LNCaP clone FGC (cell line): ENCODE measurements around the gene TMEM61.
"Not testable (repeated sequence)": the region's sequence is repeated elsewhere in the genome, so short reads cannot be mapped to it uniquely, and the experiment has no call there.

ENCODE experiments used
- DNase-seq: peaks from one replicate; pipeline ENCODE4 v3.0.0-alpha.2; 2011; ENCODE audit warnings: low read depth
- H3K4me3 ChIP-seq: 2 replicates; pipeline ENCODE4 v1.5.1; 2011; ENCODE audit warnings: mild to moderate bottlenecking, low read depth, low read length, control low read depth
- TF ChIP-seq, protein P1 (sequence below): IDR thresholded peaks from 2 replicates; pipeline ENCODE4 v1.5.1; 2012; ENCODE audit warnings: mild to moderate bottlenecking; ENCODE audit not compliant: control insufficient read depth, insufficient read depth; ENCODE audit errors: extremely low read depth

TMEM61 gene

DNA sequence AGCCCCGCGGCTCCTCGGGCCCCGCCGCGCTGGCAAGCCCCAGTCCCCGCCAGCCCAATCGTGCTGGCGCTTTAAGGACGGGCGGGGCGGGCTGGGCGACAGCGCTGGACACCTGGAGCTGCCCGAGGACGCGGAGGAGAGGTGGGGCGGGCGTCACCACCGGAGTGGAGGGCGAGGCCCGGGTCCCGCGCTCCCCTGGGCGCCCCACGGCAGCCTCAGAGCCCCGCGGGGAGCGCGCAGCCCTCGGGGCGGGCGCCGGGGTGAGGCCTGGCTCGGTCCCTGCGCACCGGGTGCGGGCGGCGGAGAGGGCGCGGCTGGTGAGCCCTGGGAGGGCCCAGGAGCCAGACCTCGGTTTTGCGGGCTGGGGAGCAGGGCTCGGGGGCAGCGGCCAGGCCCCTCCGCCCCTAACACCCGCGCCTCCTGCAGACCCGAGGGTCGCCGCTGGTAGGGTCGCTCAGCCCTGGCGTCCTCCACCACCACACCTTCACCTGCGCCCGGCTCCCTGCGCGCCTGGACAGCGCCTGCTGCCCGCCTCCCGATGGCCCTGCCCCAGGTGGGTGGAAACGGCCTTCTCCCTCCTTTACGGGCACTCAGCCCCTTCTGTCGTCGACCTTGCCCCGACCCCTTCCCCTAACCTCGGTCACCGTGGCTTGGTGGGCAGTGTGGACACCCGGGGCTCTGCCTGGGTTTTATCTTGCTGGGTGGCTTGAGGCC, at the start of gene TMEM61:
Gene TMEM61 (plus strand): TSS at position 101 of the 714 bp plus-strand sequence. CDS start 438 bp downstream, at position 539.
- TF ChIP-seq, protein P1, sequence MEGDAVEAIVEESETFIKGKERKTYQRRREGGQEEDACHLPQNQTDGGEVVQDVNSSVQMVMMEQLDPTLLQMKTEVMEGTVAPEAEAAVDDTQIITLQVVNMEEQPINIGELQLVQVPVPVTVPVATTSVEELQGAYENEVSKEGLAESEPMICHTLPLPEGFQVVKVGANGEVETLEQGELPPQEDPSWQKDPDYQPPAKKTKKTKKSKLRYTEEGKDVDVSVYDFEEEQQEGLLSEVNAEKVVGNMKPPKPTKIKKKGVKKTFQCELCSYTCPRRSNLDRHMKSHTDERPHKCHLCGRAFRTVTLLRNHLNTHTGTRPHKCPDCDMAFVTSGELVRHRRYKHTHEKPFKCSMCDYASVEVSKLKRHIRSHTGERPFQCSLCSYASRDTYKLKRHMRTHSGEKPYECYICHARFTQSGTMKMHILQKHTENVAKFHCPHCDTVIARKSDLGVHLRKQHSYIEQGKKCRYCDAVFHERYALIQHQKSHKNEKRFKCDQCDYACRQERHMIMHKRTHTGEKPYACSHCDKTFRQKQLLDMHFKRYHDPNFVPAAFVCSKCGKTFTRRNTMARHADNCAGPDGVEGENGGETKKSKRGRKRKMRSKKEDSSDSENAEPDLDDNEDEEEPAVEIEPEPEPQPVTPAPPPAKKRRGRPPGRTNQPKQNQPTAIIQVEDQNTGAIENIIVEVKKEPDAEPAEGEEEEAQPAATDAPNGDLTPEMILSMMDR, result no peak
- no peak for DNase-seq
- peak within 1 kb of the TSS; percentile 37 for H3K4me3 ChIP-seq

DNA sequence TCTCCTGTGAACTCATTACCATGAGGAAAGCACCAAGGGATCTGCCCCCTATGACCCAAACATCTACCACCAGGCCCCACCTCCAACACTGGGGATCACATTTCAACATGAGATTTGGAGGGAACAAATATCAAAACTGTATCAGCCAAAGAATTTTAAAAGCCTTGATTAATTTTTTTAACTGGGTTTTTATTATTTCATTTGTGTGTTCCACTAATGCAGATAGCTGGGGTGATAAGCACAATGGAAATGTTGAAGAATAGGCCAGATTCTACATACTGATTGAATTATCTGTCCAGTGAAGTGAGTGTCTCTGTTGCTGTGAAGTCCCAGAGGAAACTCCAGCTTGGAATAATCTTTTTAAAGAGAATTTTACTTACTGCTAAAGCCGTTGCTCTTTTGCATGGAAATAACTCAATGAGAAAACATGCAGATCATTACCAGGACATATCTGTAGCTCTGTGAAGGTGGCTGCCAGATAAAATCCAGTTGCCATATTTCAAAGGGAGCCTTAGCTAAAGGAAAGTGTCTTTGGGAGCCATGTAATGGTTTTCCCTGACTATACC, 49.1 kb upstream of the TMEM61 start:
- no peak for DNase-seq
- H3K4me3 ChIP-seq, result no peak overlapping the region
- TF ChIP-seq, protein P1, result no peak

DNA sequence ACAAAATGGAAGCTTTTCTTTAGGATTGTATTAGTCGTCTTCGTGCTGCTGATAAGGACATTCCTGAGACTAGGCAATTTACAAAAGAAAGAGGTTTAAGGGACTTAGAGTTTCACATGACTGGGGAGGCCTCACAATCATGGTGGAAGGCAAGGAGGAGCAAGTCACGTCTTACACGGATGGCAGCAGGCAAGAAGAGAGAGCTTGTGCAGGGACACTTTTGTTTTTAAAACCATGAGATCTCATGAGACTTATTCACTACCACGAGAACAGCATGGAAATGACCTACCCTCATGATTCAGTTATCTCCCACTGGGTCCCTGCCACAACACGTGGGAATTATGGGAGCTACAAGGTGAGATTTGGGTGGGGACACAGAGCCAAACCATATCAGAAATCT, 46.3 kb upstream of the TMEM61 start:
- not testable (repeated sequence) for DNase-seq, H3K4me3 ChIP-seq

DNA sequence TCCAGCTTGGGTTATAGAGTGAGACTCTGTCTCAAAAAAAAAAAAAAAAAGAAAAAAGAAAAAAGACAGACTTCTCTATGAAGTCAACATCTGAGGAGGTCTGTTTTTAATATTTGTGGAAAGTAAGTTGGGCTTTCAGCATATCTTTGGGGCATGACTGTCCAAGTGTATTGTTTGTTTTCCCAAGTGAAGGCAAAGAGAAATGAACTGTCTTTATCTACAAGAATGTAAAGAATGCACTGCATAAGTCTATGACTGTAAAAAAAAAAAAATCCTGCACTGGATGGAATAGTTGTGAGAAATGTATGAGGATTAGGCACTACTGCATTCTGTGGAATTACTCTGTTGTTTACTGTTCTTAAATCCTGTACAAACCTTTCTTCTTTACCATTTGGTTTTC, 45.6 kb upstream of the TMEM61 start:
- TF ChIP-seq, protein P1, result no peak
- H3K4me3 ChIP-seq, result no peak overlapping the region
- no peak for DNase-seq

DNA sequence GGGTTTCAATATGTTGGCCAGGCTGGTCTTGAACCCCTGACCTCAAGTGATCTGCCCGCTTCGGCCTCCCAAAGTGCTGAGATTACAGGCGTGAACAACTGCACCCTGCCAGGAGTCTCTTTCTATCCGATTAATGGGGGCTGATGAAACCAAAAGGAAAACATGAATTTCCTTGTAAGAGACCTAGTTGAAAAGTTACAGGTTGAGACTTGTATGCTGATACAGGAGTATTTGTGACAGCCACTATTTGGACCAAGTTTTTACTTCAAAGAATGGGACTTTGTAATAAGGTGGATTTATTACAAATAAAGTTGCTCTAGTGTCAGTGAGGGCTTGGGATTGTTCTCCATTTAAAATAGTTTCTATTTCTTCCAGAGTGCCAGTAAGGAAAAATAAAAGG, 43.6 kb upstream of the TMEM61 start:
- H3K4me3 ChIP-seq, result no peak overlapping the region
- no peak for DNase-seq
- TF ChIP-seq, protein P1, result no peak

DNA sequence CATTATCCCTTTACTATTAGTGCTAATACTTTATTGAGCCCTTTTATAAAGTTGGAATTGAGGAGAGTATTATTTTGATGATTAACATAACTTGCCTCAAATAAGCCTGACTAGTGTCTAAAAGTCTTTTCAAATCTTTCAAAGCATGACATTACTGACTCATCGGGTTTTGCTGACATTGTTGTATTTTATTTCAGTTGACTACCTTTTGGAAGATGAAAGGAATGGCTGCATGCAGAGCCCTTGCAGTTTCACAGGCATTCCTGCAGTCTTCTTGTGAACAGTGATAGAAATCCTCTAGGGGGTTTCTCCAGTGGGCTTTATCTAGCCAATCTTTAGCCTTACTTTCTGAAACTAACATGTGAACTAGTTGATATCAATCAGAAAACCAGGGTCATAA, 43.0 kb upstream of the TMEM61 start:
- H3K4me3 ChIP-seq, result no peak overlapping the region
- DNase-seq, result no peak
- TF ChIP-seq, protein P1, result no peak

DNA sequence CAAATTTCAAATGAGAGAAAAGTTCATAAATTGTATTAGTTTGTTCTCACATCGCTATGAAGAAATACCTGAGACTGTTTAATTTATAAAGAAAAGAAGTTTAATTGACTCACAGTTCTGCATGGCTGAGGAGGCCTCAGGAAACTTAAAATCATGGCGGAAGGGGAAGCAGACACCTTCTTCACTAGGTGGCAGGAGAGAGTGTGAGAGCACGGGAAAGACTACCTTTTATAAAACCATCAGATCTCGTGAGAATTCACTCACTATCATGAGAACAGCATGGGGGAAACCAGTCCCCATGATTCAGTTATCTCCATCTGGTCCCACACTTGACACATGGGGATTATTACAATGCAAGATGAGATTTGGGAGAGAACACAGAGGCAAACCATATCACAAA, 41.5 kb upstream of the TMEM61 start:
- H3K4me3 ChIP-seq, DNase-seq: not testable (repeated sequence)

DNA sequence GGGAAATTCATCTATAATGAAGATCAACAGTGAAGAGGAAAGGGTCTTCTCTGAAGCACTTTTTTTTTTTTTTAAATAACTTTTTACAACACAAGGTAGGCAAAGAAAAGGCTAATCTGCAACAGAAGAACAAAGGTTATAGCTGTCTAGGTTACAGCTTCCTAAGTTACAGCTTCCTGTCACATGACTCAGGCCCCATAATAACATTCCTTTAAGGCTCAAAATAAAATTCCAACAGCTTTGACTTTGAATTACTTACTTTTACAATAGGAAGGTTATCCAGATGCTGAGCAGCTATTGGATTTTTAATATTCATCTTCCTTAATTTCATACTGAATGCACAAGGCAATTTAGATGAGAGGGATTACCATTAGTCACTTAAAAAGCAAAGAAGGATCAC, 40.4 kb upstream of the TMEM61 start:
- H3K4me3 ChIP-seq, result no peak overlapping the region
- DNase-seq, result no peak
- TF ChIP-seq, protein P1, result no peak
